DND-41 (cell line): Measurements from ENCODE around the gene LTBP2.

Experiments
- EZH2 ChIP-seq: IDR thresholded peaks from 3 replicates; pipeline ENCODE4 v1.6.1; 2012; ENCODE audit warnings: borderline replicate concordance, low read depth, mild to moderate bottlenecking, moderate library complexity, low read length, inconsistent platforms; ENCODE audit not compliant: severe bottlenecking
- TF ChIP-seq, protein P1 (sequence below): IDR thresholded peaks from 2 replicates; pipeline ENCODE4 v1.5.1; 2012; ENCODE audit warnings: borderline replicate concordance, low read length, moderate library complexity, mild to moderate bottlenecking; ENCODE audit not compliant: poor library complexity, severe bottlenecking; ENCODE audit errors: extremely low read depth

DNA sequence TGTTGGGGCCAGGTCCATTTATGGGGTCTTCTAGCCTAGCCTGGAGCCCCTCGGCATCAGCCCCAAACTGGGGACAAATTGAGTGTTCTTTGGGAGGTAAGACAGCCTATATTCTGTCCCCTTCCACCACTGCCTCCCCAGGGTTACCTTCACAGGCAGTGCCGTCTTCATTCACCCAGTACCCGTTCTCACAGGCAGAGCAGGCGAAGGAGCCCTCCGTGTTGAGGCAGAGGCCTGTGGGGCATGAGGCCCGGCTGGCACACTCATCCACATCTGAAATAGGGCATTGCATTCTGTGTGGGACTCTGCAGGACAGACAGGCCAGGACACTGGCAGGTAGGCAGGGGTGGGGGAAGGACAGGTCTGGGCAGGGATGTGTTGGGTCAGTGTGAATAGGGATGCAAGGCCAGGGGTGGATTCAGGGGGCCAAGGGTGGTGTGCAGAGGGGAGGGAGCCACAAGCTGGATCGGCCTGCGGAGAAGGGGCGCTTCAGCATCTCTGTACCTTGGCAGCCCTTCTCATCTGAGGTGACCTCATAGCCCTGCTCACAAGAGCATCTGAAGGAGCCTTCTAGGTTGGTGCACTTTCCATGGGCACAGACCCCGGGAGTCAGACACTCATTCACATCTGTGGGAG lies 102.3 kb downstream of the LTBP2 start:
- TF ChIP-seq, protein P1, sequence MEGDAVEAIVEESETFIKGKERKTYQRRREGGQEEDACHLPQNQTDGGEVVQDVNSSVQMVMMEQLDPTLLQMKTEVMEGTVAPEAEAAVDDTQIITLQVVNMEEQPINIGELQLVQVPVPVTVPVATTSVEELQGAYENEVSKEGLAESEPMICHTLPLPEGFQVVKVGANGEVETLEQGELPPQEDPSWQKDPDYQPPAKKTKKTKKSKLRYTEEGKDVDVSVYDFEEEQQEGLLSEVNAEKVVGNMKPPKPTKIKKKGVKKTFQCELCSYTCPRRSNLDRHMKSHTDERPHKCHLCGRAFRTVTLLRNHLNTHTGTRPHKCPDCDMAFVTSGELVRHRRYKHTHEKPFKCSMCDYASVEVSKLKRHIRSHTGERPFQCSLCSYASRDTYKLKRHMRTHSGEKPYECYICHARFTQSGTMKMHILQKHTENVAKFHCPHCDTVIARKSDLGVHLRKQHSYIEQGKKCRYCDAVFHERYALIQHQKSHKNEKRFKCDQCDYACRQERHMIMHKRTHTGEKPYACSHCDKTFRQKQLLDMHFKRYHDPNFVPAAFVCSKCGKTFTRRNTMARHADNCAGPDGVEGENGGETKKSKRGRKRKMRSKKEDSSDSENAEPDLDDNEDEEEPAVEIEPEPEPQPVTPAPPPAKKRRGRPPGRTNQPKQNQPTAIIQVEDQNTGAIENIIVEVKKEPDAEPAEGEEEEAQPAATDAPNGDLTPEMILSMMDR, result no peak
- no peak for TF ChIP-seq EZH2
